ENCODE measurements around the gene SERPINF2.

DNA sequence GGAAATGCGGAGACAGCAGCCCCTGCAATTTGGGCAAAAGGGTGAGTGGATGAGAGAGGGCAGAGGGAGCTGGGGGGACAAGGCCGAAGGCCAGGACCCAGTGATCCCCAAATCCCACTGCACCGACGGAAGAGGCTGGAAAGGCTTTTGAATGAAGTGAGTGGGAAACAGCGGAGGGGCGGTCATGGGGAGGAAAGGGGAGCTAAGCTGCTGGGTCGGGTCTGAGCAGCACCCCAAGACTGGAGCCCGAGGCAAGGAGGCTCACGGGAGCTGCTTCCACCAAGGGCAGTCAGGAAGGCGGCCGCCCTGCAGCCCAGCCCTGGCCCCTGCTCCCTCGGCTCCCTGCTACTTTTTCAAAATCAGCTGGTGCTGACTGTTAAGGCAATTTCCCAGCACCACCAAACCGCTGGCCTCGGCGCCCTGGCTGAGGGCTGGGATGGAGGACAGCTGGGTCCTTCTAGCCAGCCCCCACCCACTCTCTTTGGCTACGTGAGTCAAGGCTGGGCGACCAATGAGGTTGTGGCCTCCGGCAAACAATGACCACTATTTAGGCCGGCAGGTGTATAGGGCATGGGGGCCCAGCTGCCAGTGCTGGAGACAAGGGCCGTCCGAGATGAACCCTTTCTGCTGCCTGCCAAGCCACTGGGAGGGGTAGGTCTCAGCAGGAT is 19.7 kb downstream of the SERPINF2 start:
- no peak for TF ChIP-seq EZH2phosphoT487 (IDR thresholded peaks at IDR 0.05; ENCODE audit: insufficient read depth, low read depth)
- no peak for TF ChIP-seq EZH2 (IDR thresholded peaks at IDR 0.05; ENCODE audit: insufficient read depth, poor library complexity, severe bottlenecking)
